Activated naive CD4-positive, alpha-beta T cell treated with anti-CD3 and anti-CD28 coated beads for 36 hours (primary cell): ENCODE results near the gene BTG1. TPM values are rescaled to one million over a fixed set of nuclear protein-coding genes. Genes with fewer than 3 reads are reported as not detected.
"Not testable (repeated sequence)": the region's sequence is repeated elsewhere in the genome, so short reads cannot be mapped to it uniquely, and the experiment has no call there.

Experiments
- CTCF ChIA-PET: fragments of 350-600 bp; sonication (Branson Sonifier 250); formaldehyde crosslinking; loops from one replicate; lab custom pipeline; 2021; ENCODE audit warnings: antibody characterized with exemption; lab: Charles Lee
- DNase-seq: peaks from one replicate; pipeline ENCODE4 v3.0.0-alpha.2; 2020
- H3K27ac Mint-ChIP-seq: one replicate; pipeline ENCODE4 v1.8.0; 2021; ENCODE audit warnings: mild to moderate bottlenecking, mixed read lengths
- H3K27me3 Mint-ChIP-seq: one replicate; pipeline ENCODE4 v1.8.0; 2021; ENCODE audit warnings: low read depth, mixed read lengths
- H3K36me3 Mint-ChIP-seq: one replicate; pipeline ENCODE4 v1.8.0; 2021; ENCODE audit warnings: low read depth, mixed read lengths
- H3K4me1 Mint-ChIP-seq: one replicate; pipeline ENCODE4 v1.8.0; 2021; ENCODE audit warnings: low read depth, mixed read lengths
- H3K4me3 Mint-ChIP-seq: one replicate; pipeline ENCODE4 v1.8.0; 2021; ENCODE audit warnings: mild to moderate bottlenecking, moderate library complexity, mixed read lengths
- H3K9me3 Mint-ChIP-seq: one replicate; pipeline ENCODE4 v1.8.0; 2021; ENCODE audit warnings: mixed read lengths
- intact Hi-C: fragments of 100-400 bp; cut with micrococcal nuclease; formaldehyde crosslinking; loops from one replicate; pipeline ENCODE4 v1.15.1; 2023
- total RNA-seq, 2 experiments: library from RNA; stranded (reverse); gene quantifications; one replicate each; pipeline ENCODE4 v1.2.3, GENCODE V29; 2021

Gene BTG1
- total RNA-seq, 2 experiments from 2014 or later = 218 to 223 TPM

DNA sequence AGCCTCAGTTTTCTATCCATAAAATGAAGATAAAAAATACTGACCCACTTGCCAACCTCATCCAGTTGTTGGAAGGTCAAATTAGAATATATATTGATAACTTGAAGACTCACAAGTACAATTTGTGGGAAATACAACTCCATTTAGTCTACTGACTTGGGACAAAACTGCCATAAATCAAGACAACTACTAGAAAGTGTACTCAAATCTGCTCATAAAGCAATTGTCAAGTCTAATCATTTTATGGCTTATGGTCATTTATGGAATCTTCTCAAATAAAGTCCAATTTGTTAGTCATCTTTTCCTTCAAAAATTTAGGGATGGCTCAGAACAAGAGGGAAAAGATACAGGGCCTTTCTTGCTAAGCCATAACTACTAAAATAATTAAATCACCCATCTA is 7.0 kb downstream of the BTG1 start:
- no peak for DNase-seq
- peak overlapping the region; percentile 100 for H3K4me3 Mint-ChIP-seq
- no peaks in the 10 kb centered on the region for H3K27me3 Mint-ChIP-seq
- H3K4me1 Mint-ChIP-seq = peaks cover 48% of the 10 kb centered on the region
- intact Hi-C loops = loop anchor here (1.0 to 5.0 kb wide), 3 partner anchors 147 to 756 kb away; no protein-coding TSS in a partner anchor
- H3K36me3 Mint-ChIP-seq = peaks cover 80% of the 10 kb centered on the region
- no peaks in the 10 kb centered on the region for H3K9me3 Mint-ChIP-seq
- CTCF ChIA-PET = interaction anchor here (0.6 to 1.4 kb wide), 3 partner anchors 30 to 512 kb away, joined by 3 to 5 read pairs (median 3); no protein-coding TSS in a partner anchor
- H3K27ac Mint-ChIP-seq = peak overlapping the region; percentile 99

DNA sequence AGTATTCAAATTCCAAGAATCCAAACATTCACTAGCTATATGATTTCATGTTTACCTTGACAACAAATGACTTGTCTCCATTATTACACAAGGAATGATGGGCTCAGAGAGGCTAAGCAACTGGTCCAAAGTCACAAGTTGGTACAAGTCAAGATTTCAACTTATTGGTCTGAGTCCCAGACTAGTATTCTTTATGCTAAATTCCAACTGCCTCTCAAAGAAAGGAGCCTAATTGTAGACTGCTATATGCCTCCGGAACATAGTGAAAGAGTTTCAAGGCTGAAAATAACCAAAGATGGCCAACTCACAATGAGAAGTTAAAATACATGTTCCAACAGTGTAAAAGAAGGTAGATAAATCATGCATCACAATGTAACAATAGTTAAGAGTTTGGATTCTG is 7.5 kb downstream of the BTG1 start:
- H3K4me3 Mint-ChIP-seq = peak overlapping the region; percentile 100

GRCh38 chr12:92136965-92137721 is 8.5 kb downstream of the BTG1 start:
- H3K4me3 Mint-ChIP-seq = peak overlapping the region; percentile 100
- peaks cover 58% of the 10 kb centered on the region for H3K4me1 Mint-ChIP-seq
- H3K36me3 Mint-ChIP-seq = peaks cover 66% of the 10 kb centered on the region
- DNase-seq = no peak
- no peaks in the 10 kb centered on the region for H3K9me3 Mint-ChIP-seq
- CTCF ChIA-PET = interaction anchor here (0.7 to 5.1 kb wide), 18 partner anchors 8 to 329 kb away, joined by 3 to 27 read pairs (median 3); partner anchors contain the start of gene BTG1
- peak overlapping the region; percentile 99 for H3K27ac Mint-ChIP-seq
- intact Hi-C loops = loop anchor here (1.0 to 5.0 kb wide), 10 partner anchors 9 to 434 kb away; no protein-coding TSS in a partner anchor
- H3K27me3 Mint-ChIP-seq = no peaks in the 10 kb centered on the region

More for the DNA sequence above, 7.5 kb downstream of the BTG1 start:
- H3K4me1 Mint-ChIP-seq = peaks cover 53% of the 10 kb centered on the region
- CTCF ChIA-PET = interaction anchor here (0.6 to 1.4 kb wide), 8 partner anchors 12 to 513 kb away, joined by 3 to 5 read pairs (median 3); no protein-coding TSS in a partner anchor
- no peaks in the 10 kb centered on the region for H3K9me3 Mint-ChIP-seq
- peak overlapping the region; percentile 99 for H3K27ac Mint-ChIP-seq
- peaks cover 76% of the 10 kb centered on the region for H3K36me3 Mint-ChIP-seq
- intact Hi-C loops = loop anchor here (2.0 to 5.0 kb wide), 2 partner anchors 419 to 755 kb away; no protein-coding TSS in a partner anchor
- DNase-seq = no peak
- H3K27me3 Mint-ChIP-seq = no peaks in the 10 kb centered on the region

- intact Hi-C loops = loop anchor here (2.0 to 5.0 kb wide), 5 partner anchors 259 to 435 kb away; no protein-coding TSS in a partner anchor
- Mint-ChIP-seq H3K9me3 (no peaks in the 10 kb centered on the region), H3K4me1 (peaks cover 68% of the 10 kb centered on the region), H3K27me3 (no peaks in the 10 kb centered on the region), H3K36me3 (peaks cover 62% of the 10 kb centered on the region), H3K27ac (peak overlapping the region; percentile 99), H3K4me3 (peak overlapping the region; percentile 100)
- CTCF ChIA-PET = interaction anchor here (1.0 to 5.1 kb wide), 9 partner anchors 9 to 330 kb away, joined by 3 to 27 read pairs (median 4); partner anchors contain the start of gene BTG1
- no peak for DNase-seq
Measured at GRCh38 chr12:92136026-92136730, 9.5 kb downstream of the BTG1 start.

DNA sequence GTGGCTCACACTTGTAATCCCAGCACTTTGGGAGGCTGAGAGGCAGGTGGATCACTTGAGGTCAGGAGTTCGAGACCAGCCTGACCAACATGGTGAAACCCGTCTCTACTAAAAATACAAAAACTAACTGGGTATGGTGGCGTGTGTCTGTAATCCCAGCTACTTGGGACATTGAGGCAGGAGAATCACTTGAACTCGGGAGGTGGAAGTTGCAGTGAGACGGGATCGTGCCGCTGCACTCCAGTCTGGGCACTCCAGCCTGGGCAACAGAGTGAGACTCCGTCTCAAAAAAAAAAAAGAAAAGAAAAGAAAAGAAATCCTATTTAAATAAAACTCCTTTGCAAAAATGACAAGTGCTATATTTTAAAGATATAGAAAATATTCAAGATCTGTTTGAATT is 10.1 kb downstream of the BTG1 start:
- DNase-seq, H3K27me3 Mint-ChIP-seq, H3K9me3 Mint-ChIP-seq: not testable (repeated sequence)
- H3K36me3 Mint-ChIP-seq = peaks cover 59% of the 10 kb centered on the region
- CTCF ChIA-PET = interaction anchor here (0.7 to 5.1 kb wide), 5 partner anchors 9 to 370 kb away, joined by 3 to 27 read pairs (median 4); partner anchors contain the start of gene BTG1
- H3K27ac Mint-ChIP-seq = peak overlapping the region; percentile 99
- H3K4me3 Mint-ChIP-seq = peak overlapping the region; percentile 100
- intact Hi-C loops = loop anchor here (5.0 kb wide), 1 partner anchor 422 kb away; no protein-coding TSS in a partner anchor
- peaks cover 72% of the 10 kb centered on the region for H3K4me1 Mint-ChIP-seq

GRCh38 chr12:92134638-92135274 is 10.9 kb downstream of the BTG1 start:
- Mint-ChIP-seq H3K27ac (peak overlapping the region; percentile 99), H3K36me3 (peaks cover 55% of the 10 kb centered on the region), H3K9me3 (no peaks in the 10 kb centered on the region), H3K27me3 (no peaks in the 10 kb centered on the region), H3K4me1 (peaks cover 74% of the 10 kb centered on the region), H3K4me3 (peak overlapping the region; percentile 64)
- intact Hi-C loops = loop anchor here (5.0 kb wide), 2 partner anchors 423 to 1438 kb away; partner anchors contain the start of gene SOCS2
- CTCF ChIA-PET = interaction anchor here (0.7 to 5.1 kb wide), 6 partner anchors 10 to 432 kb away, joined by 3 to 27 read pairs (median 3); partner anchors contain the start of gene BTG1
- no peak for DNase-seq

GRCh38 chr12:92133795-92134637 is 11.6 kb downstream of the BTG1 start:
- peaks cover 55% of the 10 kb centered on the region for H3K36me3 Mint-ChIP-seq
- CTCF ChIA-PET = interaction anchor here (0.6 to 5.1 kb wide), 12 partner anchors 11 to 1019 kb away, joined by 3 to 27 read pairs (median 3); partner anchors contain the start of gene BTG1

DNA sequence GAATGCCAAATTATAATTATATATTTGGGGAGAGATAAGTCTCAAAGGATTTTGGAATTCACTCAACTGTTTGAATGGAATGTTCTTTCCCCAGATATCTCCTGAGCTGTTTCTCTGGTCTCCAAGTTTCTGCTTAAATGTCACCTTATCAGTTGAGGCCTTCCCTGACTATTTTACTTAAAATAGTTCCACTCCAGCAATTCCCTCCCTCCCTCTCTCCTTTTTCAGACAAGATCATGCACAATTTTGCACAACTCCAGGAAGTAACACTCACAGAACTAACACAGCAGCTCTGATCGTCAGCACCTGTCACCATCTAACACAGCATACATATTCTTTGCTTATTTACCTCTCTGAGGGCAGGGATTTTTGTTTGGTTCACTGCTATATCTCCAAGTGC is 12.5 kb downstream of the BTG1 start:
- DNase-seq = no peak
- Mint-ChIP-seq H3K27me3 (no peaks in the 10 kb centered on the region), H3K9me3 (no peaks in the 10 kb centered on the region), H3K4me3 (peak overlapping the region; percentile 46), H3K27ac (peak overlapping the region; percentile 99), H3K4me1 (peaks cover 85% of the 10 kb centered on the region), H3K36me3 (peaks cover 51% of the 10 kb centered on the region)
- intact Hi-C loops = loop anchor here (1.0 to 5.0 kb wide), 2 partner anchors 9 to 1439 kb away; partner anchors contain the start of gene SOCS2
- CTCF ChIA-PET = interaction anchor here (0.8 to 5.1 kb wide), 4 partner anchors 12 to 144 kb away, joined by 3 to 27 read pairs (median 3); partner anchors contain the start of gene BTG1

More at GRCh38 chr12:92133795-92134637, 11.6 kb downstream of the BTG1 start:
- intact Hi-C loops = loop anchor here (1.0 to 5.0 kb wide), 2 partner anchors 10 to 1438 kb away; partner anchors contain the start of gene SOCS2
- peak overlapping the region; percentile 64 for H3K4me3 Mint-ChIP-seq
- H3K27me3 Mint-ChIP-seq = no peaks in the 10 kb centered on the region
- H3K4me1 Mint-ChIP-seq = peaks cover 78% of the 10 kb centered on the region
- H3K27ac Mint-ChIP-seq = peak overlapping the region; percentile 99
- no peaks in the 10 kb centered on the region for H3K9me3 Mint-ChIP-seq
- DNase-seq = no peak

DNA sequence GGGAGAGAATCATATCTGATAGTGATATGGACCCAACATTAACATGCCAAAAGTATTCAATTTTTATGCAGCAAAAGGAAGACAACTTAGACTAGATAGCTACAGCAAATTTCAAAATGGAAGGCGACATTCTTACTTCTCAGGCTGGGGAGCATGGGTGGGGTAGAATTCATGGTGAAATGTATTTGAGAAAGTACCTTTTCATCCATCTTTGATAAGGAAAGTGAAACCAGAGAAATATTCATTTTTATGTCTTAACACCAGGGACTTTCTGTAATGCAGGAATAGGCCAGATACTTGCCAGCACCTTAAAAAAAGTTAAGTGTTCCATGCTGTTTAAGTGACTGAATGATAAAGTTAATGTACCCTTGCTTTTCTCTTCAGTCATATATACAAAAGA is 13.4 kb downstream of the BTG1 start:
- CTCF ChIA-PET = interaction anchor here (0.8 to 5.1 kb wide), 4 partner anchors 12 to 85 kb away, joined by 3 to 27 read pairs (median 3); partner anchors contain the start of gene BTG1

GRCh38 chr12:92130999-92131398 is 14.6 kb downstream of the BTG1 start:
- H3K36me3 Mint-ChIP-seq = peaks cover 43% of the 10 kb centered on the region
- peak overlapping the region; percentile 99 for H3K27ac Mint-ChIP-seq
- CTCF ChIA-PET = no interaction called here
- H3K4me3 Mint-ChIP-seq = peak overlapping the region; percentile 79
- no peaks in the 10 kb centered on the region for H3K27me3 Mint-ChIP-seq
- no peak for DNase-seq
- intact Hi-C loops = loop anchor here (1.0 to 5.0 kb wide), 3 partner anchors 20 to 1441 kb away; partner anchors contain the start of gene SOCS2
- peaks cover 79% of the 10 kb centered on the region for H3K4me1 Mint-ChIP-seq
- no peaks in the 10 kb centered on the region for H3K9me3 Mint-ChIP-seq

More for the DNA sequence above, 13.4 kb downstream of the BTG1 start:
- H3K36me3 Mint-ChIP-seq = peaks cover 46% of the 10 kb centered on the region
- peaks cover 84% of the 10 kb centered on the region for H3K4me1 Mint-ChIP-seq
- H3K9me3 Mint-ChIP-seq = no peaks in the 10 kb centered on the region
- H3K27ac Mint-ChIP-seq = peak overlapping the region; percentile 99
- DNase-seq = peak; percentile 51
- peak overlapping the region; percentile 79 for H3K4me3 Mint-ChIP-seq
- H3K27me3 Mint-ChIP-seq = no peaks in the 10 kb centered on the region
- intact Hi-C loops = loop anchor here (1.0 to 5.0 kb wide), 4 partner anchors 9 to 1440 kb away; partner anchors contain the start of gene SOCS2
